ENCODE results near the gene OSBP.

OSBP gene

GRCh38 chr11:59534676-59535075, 80.9 kb downstream of the OSBP start:
- Histone ChIP-seq H3K4me3 (replicated peaks; ENCODE audit: insufficient read depth, low read length) (no peak overlapping the region), H3K27ac (replicated peaks) (no peak overlapping the region), H3K27me3 (ENCODE audit: insufficient read depth, poor library complexity, severe bottlenecking) (no peaks in the 10 kb centered on the region)
- DNase-seq (ENCODE audit: low read depth in 1 of 2, low spot score in 1 of 2): no peak
- TF ChIP-seq REST (IDR thresholded peaks at IDR 0.05; ENCODE audit: insufficient replicate concordance, low read depth) (no peak), GABPA (IDR thresholded peaks at IDR 0.05; ENCODE audit: low read depth) (no peak), CTCF (IDR thresholded peaks at IDR 0.05; ENCODE audit: insufficient read depth, low read length) (no peak), SPI1 (IDR thresholded peaks at IDR 0.05; ENCODE audit: borderline replicate concordance, low read depth) (no peak), POLR2AphosphoS5 (IDR thresholded peaks at IDR 0.05; ENCODE audit: low read depth) (no peak)

- H3K27ac ChIP-seq (replicated peaks): no peak overlapping the region
- no peaks in the 10 kb centered on the region for H3K27me3 ChIP-seq (ENCODE audit: insufficient read depth, poor library complexity, severe bottlenecking)
- no peak overlapping the region for H3K4me3 ChIP-seq (replicated peaks; ENCODE audit: insufficient read depth, low read length)
- DNase-seq (ENCODE audit: low read depth in 1 of 2, low spot score in 1 of 2): no peak
- TF ChIP-seq GABPA (IDR thresholded peaks at IDR 0.05; ENCODE audit: low read depth) (no peak), SPI1 (IDR thresholded peaks at IDR 0.05; ENCODE audit: borderline replicate concordance, low read depth) (no peak), REST (IDR thresholded peaks at IDR 0.05; ENCODE audit: insufficient replicate concordance, low read depth) (no peak), CTCF (IDR thresholded peaks at IDR 0.05; ENCODE audit: insufficient read depth, low read length) (no peak), POLR2AphosphoS5 (IDR thresholded peaks at IDR 0.05; ENCODE audit: low read depth) (no peak)
These were observed 83.0 kb downstream of the OSBP start for GRCh38 chr11:59532620-59533019.

- H3K4me3 ChIP-seq (replicated peaks; ENCODE audit: insufficient read depth, low read length): no peak overlapping the region
- DNase-seq (ENCODE audit: low read depth in 1 of 2, low spot score in 1 of 2): no peak
- TF ChIP-seq REST (IDR thresholded peaks at IDR 0.05; ENCODE audit: insufficient replicate concordance, low read depth): no peak
- no peak for TF ChIP-seq POLR2AphosphoS5 (IDR thresholded peaks at IDR 0.05; ENCODE audit: low read depth)
- no peak for TF ChIP-seq CTCF (IDR thresholded peaks at IDR 0.05; ENCODE audit: insufficient read depth, low read length)
- no peak for TF ChIP-seq GABPA (IDR thresholded peaks at IDR 0.05; ENCODE audit: low read depth)
- TF ChIP-seq SPI1 (IDR thresholded peaks at IDR 0.05; ENCODE audit: borderline replicate concordance, low read depth): no peak
These were observed 86.9 kb downstream of the OSBP start for GRCh38 chr11:59528711-59529110.

More at GRCh38 chr11:59528711-59529110, 86.9 kb downstream of the OSBP start:
- Histone ChIP-seq H3K27ac (replicated peaks) (no peak overlapping the region), H3K27me3 (ENCODE audit: insufficient read depth, poor library complexity, severe bottlenecking) (no peaks in the 10 kb centered on the region)

Small RNA genes lying within 50 kb of the gene (microRNA-seq; reads per million reads assigned to microRNA genes)
- 1.2 reads per million for gene MIR3162
